Measurements from ENCODE around the gene GGN.

GGN gene

DNA sequence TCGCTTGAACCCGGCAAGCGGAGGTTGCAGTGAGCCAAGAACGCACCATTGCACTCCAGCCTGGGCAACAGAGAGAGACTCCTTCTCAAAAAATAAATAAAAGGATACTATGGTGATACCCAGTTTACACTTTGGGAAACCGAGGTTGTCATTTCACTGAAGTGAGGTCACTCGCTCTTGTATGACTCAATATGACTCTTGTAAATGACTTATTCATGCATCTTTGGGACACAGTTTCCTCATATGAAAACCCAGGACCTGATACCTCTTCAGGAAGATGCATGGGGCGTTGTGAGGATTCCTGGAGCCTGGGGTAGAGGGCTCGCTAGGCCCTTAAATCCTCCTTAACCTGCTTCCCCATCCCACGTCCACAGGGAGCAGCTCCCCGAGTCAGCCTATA is 9.0 kb downstream of the GGN start:
- DNase-seq (ENCODE audit: extremely low spot score), result no peak
- TF ChIP-seq, protein P1, sequence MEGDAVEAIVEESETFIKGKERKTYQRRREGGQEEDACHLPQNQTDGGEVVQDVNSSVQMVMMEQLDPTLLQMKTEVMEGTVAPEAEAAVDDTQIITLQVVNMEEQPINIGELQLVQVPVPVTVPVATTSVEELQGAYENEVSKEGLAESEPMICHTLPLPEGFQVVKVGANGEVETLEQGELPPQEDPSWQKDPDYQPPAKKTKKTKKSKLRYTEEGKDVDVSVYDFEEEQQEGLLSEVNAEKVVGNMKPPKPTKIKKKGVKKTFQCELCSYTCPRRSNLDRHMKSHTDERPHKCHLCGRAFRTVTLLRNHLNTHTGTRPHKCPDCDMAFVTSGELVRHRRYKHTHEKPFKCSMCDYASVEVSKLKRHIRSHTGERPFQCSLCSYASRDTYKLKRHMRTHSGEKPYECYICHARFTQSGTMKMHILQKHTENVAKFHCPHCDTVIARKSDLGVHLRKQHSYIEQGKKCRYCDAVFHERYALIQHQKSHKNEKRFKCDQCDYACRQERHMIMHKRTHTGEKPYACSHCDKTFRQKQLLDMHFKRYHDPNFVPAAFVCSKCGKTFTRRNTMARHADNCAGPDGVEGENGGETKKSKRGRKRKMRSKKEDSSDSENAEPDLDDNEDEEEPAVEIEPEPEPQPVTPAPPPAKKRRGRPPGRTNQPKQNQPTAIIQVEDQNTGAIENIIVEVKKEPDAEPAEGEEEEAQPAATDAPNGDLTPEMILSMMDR (IDR thresholded peaks at IDR 0.05; ENCODE audit: control extremely low read depth, extremely low read depth, low read depth, missing control alignments), result no peak
- ChIA-PET POLR2A (interaction anchor here (0.6 kb wide), 1 partner anchor 330 kb away, joined by 4 read pairs; no protein-coding TSS in a partner anchor), CTCF (no interaction called here)

DNA sequence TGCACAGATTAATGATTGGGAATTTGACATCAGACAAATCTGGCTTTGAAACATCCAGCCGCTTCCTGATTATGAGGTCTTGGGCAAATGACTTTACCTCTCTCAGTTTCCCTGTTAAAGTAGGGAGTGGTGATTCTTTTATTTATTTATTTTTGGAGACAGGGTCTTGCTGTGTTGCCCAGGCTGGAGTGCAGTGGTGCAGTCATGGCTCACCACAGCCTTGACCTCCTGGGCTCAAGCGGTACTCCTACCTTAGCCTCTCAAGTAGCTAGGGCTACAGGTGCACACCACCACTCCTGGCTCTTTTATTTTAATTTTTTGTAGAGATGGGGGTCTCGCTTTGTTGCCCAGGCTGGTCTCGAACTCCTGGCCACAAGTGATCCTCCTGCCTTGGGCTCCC is 10.8 kb downstream of the GGN start:
- no peak for DNase-seq (ENCODE audit: extremely low spot score)
- CTCF ChIA-PET, result interaction anchor here (0.9 to 2.0 kb wide), 3 partner anchors 26 to 479 kb away, joined by 3 to 7 read pairs (median 4); partner anchors contain the start of gene FAM98C
- POLR2A ChIA-PET, result interaction anchor here (0.7 to 1.0 kb wide), 2 partner anchors 28 to 121 kb away, joined by 3 read pairs; no protein-coding TSS in a partner anchor
- TF ChIP-seq, protein P1 (IDR thresholded peaks at IDR 0.05; ENCODE audit: control extremely low read depth, extremely low read depth, low read depth, missing control alignments), result no peak

GRCh38 chr19:38376576-38376975 is 11.3 kb downstream of the GGN start:
- CTCF ChIA-PET, result interaction anchor here (0.9 to 2.0 kb wide), 4 partner anchors 27 to 478 kb away, joined by 3 to 7 read pairs (median 4); partner anchors contain the start of gene FAM98C
- no peak for DNase-seq (ENCODE audit: extremely low spot score)
- POLR2A ChIA-PET, result interaction anchor here (0.7 to 3.2 kb wide), 4 partner anchors 9 to 783 kb away, joined by 3 to 40 read pairs (median 6); partner anchors contain the start of genes GGN and SPRED3

GRCh38 chr19:38375748-38376147 is 12.1 kb downstream of the GGN start:
- no peak for DNase-seq (ENCODE audit: extremely low spot score)
- CTCF ChIA-PET, result interaction anchor here (0.6 to 2.0 kb wide), 6 partner anchors 9 to 478 kb away, joined by 3 to 4 read pairs (median 4); partner anchors contain the start of gene CATSPERG
- POLR2A ChIA-PET, result interaction anchor here (0.7 to 3.2 kb wide), 3 partner anchors 10 to 782 kb away, joined by 4 to 40 read pairs (median 9); partner anchors contain the start of genes GGN and SPRED3
- TF ChIP-seq, protein P1 (IDR thresholded peaks at IDR 0.05; ENCODE audit: control extremely low read depth, extremely low read depth, low read depth, missing control alignments), result no peak

More at GRCh38 chr19:38376576-38376975, 11.3 kb downstream of the GGN start:
- TF ChIP-seq, protein P1 (IDR thresholded peaks at IDR 0.05; ENCODE audit: control extremely low read depth, extremely low read depth, low read depth, missing control alignments), result no peak

DNA sequence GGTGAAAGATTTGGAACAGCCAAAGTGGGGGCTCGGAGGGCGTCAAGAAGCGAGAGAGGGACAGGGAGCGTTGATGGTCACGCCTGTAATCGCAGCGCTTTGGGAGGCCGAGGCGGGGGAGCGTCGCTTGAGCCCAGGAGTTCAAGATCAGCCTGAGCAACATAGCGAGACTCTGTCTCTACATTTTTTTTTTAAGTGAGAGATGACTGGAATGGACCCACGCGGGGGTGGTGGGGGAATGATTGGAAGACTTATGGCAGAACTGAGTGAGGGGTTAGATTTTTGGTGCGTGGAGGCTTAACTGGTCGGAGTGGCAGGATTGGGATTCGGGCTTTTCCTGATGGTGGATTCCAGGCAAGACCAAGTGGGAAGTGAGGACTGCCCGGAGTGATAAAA is 12.7 kb downstream of the GGN start:
- POLR2A ChIA-PET, result interaction anchor here (1.0 to 3.2 kb wide), 4 partner anchors 11 to 28 kb away, joined by 5 to 40 read pairs (median 10); partner anchors contain the start of genes FAM98C, GGN and SPRED3
- CTCF ChIA-PET, result interaction anchor here (0.6 to 1.5 kb wide), 7 partner anchors 9 to 155 kb away, joined by 3 to 12 read pairs (median 3); partner anchors contain the start of gene FAM98C
- no peak for DNase-seq (ENCODE audit: extremely low spot score)

GRCh38 chr19:38374332-38375097 is 13.3 kb downstream of the GGN start, which contains the start of gene PSMD8:
PSMD8 (plus strand) TSS chr19:38374571; CDS start chr19:38374602, 31 bp downstream.
- CTCF ChIA-PET, result interaction anchor here (0.6 to 2.3 kb wide), 16 partner anchors 9 to 473 kb away, joined by 3 to 26 read pairs (median 6); partner anchors contain the start of genes CATSPERG, FAM98C and GGN
- TF ChIP-seq, protein P1 (IDR thresholded peaks at IDR 0.05; ENCODE audit: control extremely low read depth, extremely low read depth, low read depth, missing control alignments), result peak; percentile 34
- POLR2A ChIA-PET, result interaction anchor here (0.6 to 3.2 kb wide), 10 partner anchors 11 to 445 kb away, joined by 3 to 40 read pairs (median 6); partner anchors contain the start of genes CATSPERG, FAM98C, GGN and SPRED3
- DNase-seq (ENCODE audit: extremely low spot score), result peak; percentile 99

More for the DNA sequence above, 12.7 kb downstream of the GGN start:
- TF ChIP-seq, protein P1 (IDR thresholded peaks at IDR 0.05; ENCODE audit: control extremely low read depth, extremely low read depth, low read depth, missing control alignments), result no peak

All from GM10248 (cell line).